Spleen (tissue), 11 donors: ENCODE data around the gene FERMT1. TPM values are rescaled to one million over a fixed set of nuclear protein-coding genes. Genes with fewer than 3 reads are reported as not detected.

Experiments used
- DNase-seq: peaks from one replicate; pipeline ENCODE4 v3.0.0-alpha.2; 2020
- H3K27ac ChIP-seq, 8 donors: fragments of 200-600 bp; sonication (generic) in 7 of 8; 1 replicate in 4 of 8; 2 replicates in 4 of 8; pipeline versions ENCODE4 v1.5.0 to v1.8.0; 2016 to 2021; ENCODE audit warnings: inconsistent platforms in 4 of 8, mild to moderate bottlenecking in 4 of 8, moderate library complexity in 1 of 8
- H3K27me3 ChIP-seq, 7 donors: fragments of 200-600 bp; sonication (generic) in 6 of 7; replicated peaks in 1 of 7; 1 replicate in 4 of 7; 2 replicates in 3 of 7; pipeline versions ENCODE4 v1.5.0 to v1.8.0; 2016 to 2021; ENCODE audit warnings: inconsistent platforms in 3 of 7, mild to moderate bottlenecking in 1 of 7
- H3K36me3 ChIP-seq, 6 donors: fragments of 200-600 bp; sonication (generic) in 5 of 6; 1 replicate in 4 of 6; 2 replicates in 2 of 6; pipeline versions ENCODE4 v1.5.0 to v1.8.0; 2016 to 2021; ENCODE audit warnings: inconsistent platforms in 2 of 6
- H3K4me1 ChIP-seq, 6 donors: fragments of 200-600 bp; sonication (generic) in 5 of 6; 1 replicate in 3 of 6; 2 replicates in 3 of 6; pipeline versions ENCODE4 v1.5.0 to v1.8.0; 2016 to 2021; ENCODE audit warnings: inconsistent platforms in 3 of 6
- H3K4me3 ChIP-seq, 8 donors: fragments of 200-600 bp; sonication (generic) in 7 of 8; 1 replicate in 4 of 8; 2 replicates in 4 of 8; pipeline versions ENCODE4 v1.5.0 to v1.8.0; 2016 to 2021; ENCODE audit warnings: inconsistent platforms in 4 of 8, mild to moderate bottlenecking in 4 of 8, moderate library complexity in 2 of 8
- H3K9me3 ChIP-seq, 8 donors: fragments of 200-600 bp; sonication (generic) in 7 of 8; 1 replicate in 4 of 8; 2 replicates in 4 of 8; pipeline versions ENCODE4 v1.5.0 to v1.8.0; 2016 to 2021; ENCODE audit warnings: inconsistent platforms in 4 of 8
- POLR2A ChIP-seq, 3 donors: fragments of 450-650 bp; IDR thresholded peaks; one replicate each; pipeline ENCODE4 v1.5.1; 2017; ENCODE audit warnings: antibody characterized with exemption in 3 of 3, mild to moderate bottlenecking in 1 of 3
- POLR2AphosphoS5 ChIP-seq, 3 donors: sonication (generic); formaldehyde crosslinking; IDR thresholded peaks; one replicate each; pipeline ENCODE4 v1.5.1; 2017; ENCODE audit warnings: antibody characterized with exemption in 3 of 3
- WGBS, 5 donors: extraction: QIAGEN DNeasy Blood & Tissue Kit in 3 of 5; methylation state at CpG; one replicate each; pipeline versions ENCODE4 v1.1.5 to v1.1.7; 2013 to 2018; 5-methylcytosine and 5-hydroxymethylcytosine counted together
- intact Hi-C: fragments of 100-400 bp; cut with DNase I; formaldehyde crosslinking; loops from one replicate; pipeline ENCODE4 v1.15.0; 2023; ENCODE audit warnings: low total_unique reads
- polyA plus RNA-seq, 3 donors: library from polyadenylated mRNA; stranded (reverse); fragments of 200-250 nt; gene quantifications; one replicate each; pipeline ENCODE4 v1.2.1, GENCODE V29; 2013
- total RNA-seq, 7 donors: library from RNA; depleted of rRNA in 3 of 7; stranded (reverse); fragments of >200 nt in 3 of 7; fragmentation: NEBNext Ultra II Directional in 4 of 7; extraction: Animal tissue kit (Norgen Biotek cat#: 25700) in 4 of 7; gene quantifications; one replicate each; pipeline versions ENCODE4 v1.1.0 to v1.2.1, GENCODE V29; 2016 to 2021
- TF ChIP-seq, protein P1 (sequence below), 11 experiments: fragments of 200-600 bp in 7 of 11; fragments of 450-650 bp in 4 of 11; sonication (generic) in 4 of 11; IDR thresholded peaks in 8 of 11; conservative IDR thresholded peaks in 3 of 11; 1 replicate in 7 of 11; 2 replicates in 4 of 11; pipeline versions ENCODE4 v1.4.0 to v1.8.0; 2016 to 2021; ENCODE audit warnings: antibody characterized with exemption in 11 of 11, inconsistent platforms in 4 of 11, mild to moderate bottlenecking in 1 of 11
- donor health status: healthy with polysubstance abuse.
- donor health status: DM: no; HTN: no; CAD: no; lungs with moderate emphysema.
- donor health status: DM: no; HTN: no; CAD: no.
- donor health status: Bipolar disorder and iron deficiency.
- donor health status: healthy.
- donor health status: DM: no; HTN: no; CAD: no.
- donor health status: DM: yes; HTN: yes; CAD: no.

FERMT1 gene
- total and polyA plus RNA-seq, 10 donors: 0.06 to 1.3 (median 0.33) TPM

DNA sequence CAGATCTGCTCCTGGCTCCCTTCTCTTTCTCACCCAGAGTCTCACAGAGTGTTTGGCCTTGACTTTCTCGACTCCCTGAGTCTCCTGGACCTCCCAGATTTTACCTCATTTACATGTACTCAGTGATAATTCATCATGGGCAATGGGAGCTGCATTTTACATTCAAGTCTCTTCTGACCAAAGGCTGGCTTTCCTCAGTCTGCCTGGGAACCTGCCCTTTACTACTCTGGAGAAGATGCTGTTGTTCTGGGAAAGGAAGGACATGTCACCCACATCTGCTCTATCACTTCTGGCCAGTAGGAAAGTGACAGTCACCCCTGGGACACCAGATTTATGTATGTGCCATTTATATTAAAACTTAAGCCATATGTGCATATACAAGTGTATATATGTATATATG, 76.4 kb downstream of the FERMT1 start:
- intact Hi-C loops: no loop called here
- WGBS, 5 donors: 45 to 67% (median 62%) methylated on average over 1 of the region's 1 CpG
- no peak overlapping the region for H3K27ac ChIP-seq

DNA sequence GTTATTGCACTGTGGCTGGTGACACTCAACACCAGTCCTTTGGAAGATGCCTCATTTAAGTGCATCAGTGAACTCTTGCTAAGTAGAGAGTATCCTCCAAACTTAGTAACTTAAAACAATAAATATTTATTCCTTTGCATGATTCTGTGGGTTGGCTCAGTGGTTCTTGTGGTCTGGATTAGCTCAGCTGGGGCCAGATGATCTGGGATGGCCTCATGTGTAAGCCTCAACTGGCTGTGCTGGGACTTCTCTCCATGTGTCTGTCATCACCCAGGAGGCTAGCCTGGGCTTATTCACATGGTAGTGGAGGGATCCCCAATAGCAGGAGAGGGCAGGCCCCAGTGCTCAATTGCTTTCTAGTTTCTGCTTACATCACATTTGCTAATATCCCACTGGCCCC, 77.3 kb downstream of the FERMT1 start:
- H3K27ac ChIP-seq: no peak overlapping the region
- peaks cover 0 to 21% (median 19%) of the 10 kb centered on the region in 6 donors for H3K36me3 ChIP-seq
- H3K9me3 ChIP-seq: no peaks in the 10 kb centered on the region
- no peak for TF ChIP-seq POLR2A (IDR thresholded peaks at IDR 0.05)
- TF ChIP-seq, protein P1, sequence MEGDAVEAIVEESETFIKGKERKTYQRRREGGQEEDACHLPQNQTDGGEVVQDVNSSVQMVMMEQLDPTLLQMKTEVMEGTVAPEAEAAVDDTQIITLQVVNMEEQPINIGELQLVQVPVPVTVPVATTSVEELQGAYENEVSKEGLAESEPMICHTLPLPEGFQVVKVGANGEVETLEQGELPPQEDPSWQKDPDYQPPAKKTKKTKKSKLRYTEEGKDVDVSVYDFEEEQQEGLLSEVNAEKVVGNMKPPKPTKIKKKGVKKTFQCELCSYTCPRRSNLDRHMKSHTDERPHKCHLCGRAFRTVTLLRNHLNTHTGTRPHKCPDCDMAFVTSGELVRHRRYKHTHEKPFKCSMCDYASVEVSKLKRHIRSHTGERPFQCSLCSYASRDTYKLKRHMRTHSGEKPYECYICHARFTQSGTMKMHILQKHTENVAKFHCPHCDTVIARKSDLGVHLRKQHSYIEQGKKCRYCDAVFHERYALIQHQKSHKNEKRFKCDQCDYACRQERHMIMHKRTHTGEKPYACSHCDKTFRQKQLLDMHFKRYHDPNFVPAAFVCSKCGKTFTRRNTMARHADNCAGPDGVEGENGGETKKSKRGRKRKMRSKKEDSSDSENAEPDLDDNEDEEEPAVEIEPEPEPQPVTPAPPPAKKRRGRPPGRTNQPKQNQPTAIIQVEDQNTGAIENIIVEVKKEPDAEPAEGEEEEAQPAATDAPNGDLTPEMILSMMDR (IDR thresholded peaks at IDR 0.05 in 8 of 11, conservative IDR thresholded peaks at IDR 0.05 in 3 of 11): no peak
- no peak for TF ChIP-seq POLR2AphosphoS5 (IDR thresholded peaks at IDR 0.05)
- H3K4me3 ChIP-seq: no peak overlapping the region
- peaks cover 0 to 4% (median 0%) of the 10 kb centered on the region in 7 donors for H3K27me3 ChIP-seq
- DNase-seq: no peak
- intact Hi-C loops: no loop called here
- no peaks in the 10 kb centered on the region for H3K4me1 ChIP-seq

More for the DNA sequence above, 76.4 kb downstream of the FERMT1 start:
- H3K4me1 ChIP-seq: no peaks in the 10 kb centered on the region
- peaks cover 0 to 13% (median under 1%) of the 10 kb centered on the region in 7 donors for H3K27me3 ChIP-seq
- TF ChIP-seq POLR2A (IDR thresholded peaks at IDR 0.05) (no peak), POLR2AphosphoS5 (IDR thresholded peaks at IDR 0.05) (no peak)
- TF ChIP-seq, protein P1 (IDR thresholded peaks at IDR 0.05 in 8 of 11, conservative IDR thresholded peaks at IDR 0.05 in 3 of 11): no peak
- DNase-seq: no peak
- H3K4me3 ChIP-seq: no peak overlapping the region
- H3K36me3 ChIP-seq: peaks cover 0 to 13% (median 10%) of the 10 kb centered on the region in 6 donors
- H3K9me3 ChIP-seq: no peaks in the 10 kb centered on the region

DNA sequence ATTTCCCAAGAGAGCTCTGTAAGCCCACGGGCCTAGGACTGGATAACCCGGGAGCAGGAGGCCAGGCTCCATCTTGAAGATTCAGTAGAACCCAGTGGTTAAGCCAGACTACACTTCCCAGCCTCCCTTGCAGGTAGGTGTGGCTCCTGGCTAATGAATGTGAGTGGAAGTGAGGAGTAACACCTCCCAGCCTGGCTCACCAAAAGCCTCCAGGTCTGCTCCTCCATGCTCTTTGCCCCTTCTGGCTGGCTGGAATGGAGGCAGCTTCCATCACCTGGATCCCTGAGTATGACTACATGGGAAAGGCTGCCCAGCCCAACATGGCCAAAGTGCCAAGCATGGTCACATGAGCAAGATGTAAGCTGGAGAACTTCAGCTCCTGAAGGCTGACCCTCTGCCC, 78.7 kb downstream of the FERMT1 start:
- intact Hi-C loops: no loop called here
- 83 to 92% (median 90%) methylated on average over 1 to 2 of the region's 2 CpGs for WGBS, 5 donors
- TF ChIP-seq, protein P1 (IDR thresholded peaks at IDR 0.05 in 8 of 11, conservative IDR thresholded peaks at IDR 0.05 in 3 of 11): no peak
- TF ChIP-seq POLR2A (IDR thresholded peaks at IDR 0.05) (no peak), POLR2AphosphoS5 (IDR thresholded peaks at IDR 0.05) (no peak)

DNA sequence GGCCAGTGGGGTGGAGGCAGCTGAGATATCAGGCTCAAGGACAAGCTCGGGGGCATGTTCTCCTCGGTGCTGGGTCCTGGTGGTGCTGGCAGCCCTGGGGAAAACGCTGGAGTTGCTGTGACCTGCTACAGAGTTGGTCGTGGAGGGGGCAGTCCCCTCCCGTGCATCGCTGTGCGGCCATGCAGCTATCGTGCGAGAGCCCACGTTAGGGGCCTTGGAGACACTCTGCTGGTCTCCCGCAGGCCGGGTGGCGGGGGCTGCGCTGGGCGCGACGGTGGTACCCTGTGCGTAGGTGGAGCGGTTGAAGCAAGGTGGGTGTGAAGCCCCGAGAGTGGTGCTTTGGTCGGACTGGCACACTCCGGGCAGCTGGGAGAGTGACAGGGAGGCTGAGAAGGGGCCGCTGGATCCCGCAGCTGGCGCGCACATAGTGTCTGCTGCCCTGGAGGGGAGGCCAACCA, 81.0 kb downstream of the FERMT1 start:
- Histone ChIP-seq H3K4me3 (no peak overlapping the region), H3K9me3 (no peaks in the 10 kb centered on the region), H3K36me3 (peaks cover 0 to 59% (median 47%) of the 10 kb centered on the region in 6 donors), H3K4me1 (no peaks in the 10 kb centered on the region), H3K27ac (no peak overlapping the region), H3K27me3 (no peaks in the 10 kb centered on the region)
- no peak for TF ChIP-seq POLR2A (IDR thresholded peaks at IDR 0.05)
- TF ChIP-seq, protein P1 (IDR thresholded peaks at IDR 0.05 in 8 of 11, conservative IDR thresholded peaks at IDR 0.05 in 3 of 11): no peak
- peak in 1 of 3 donors; percentile 18 for TF ChIP-seq POLR2AphosphoS5 (IDR thresholded peaks at IDR 0.05)
- intact Hi-C loops: no loop called here
- no peak for DNase-seq
- 94 to 96% (median 95%) methylated on average over 26 of the region's 26 CpGs for WGBS, 5 donors

More for the DNA sequence above, 78.7 kb downstream of the FERMT1 start:
- H3K36me3 ChIP-seq: peaks cover 0 to 36% (median 26%) of the 10 kb centered on the region in 6 donors
- H3K4me1 ChIP-seq: no peaks in the 10 kb centered on the region
- no peaks in the 10 kb centered on the region for H3K9me3 ChIP-seq
- no peak overlapping the region for H3K27ac ChIP-seq
- H3K4me3 ChIP-seq: no peak overlapping the region
- H3K27me3 ChIP-seq: no peaks in the 10 kb centered on the region
- no peak for DNase-seq
